EH (cell line): ENCODE data around the gene INO80C.
A peak's percentile ranks its signal among the peaks of the same experiment; 100 is the strongest.

Source experiments
- DNase-seq: peaks from one replicate; pipeline ENCODE4 v3.0.0-alpha.2; 2015; ENCODE audit warnings: low read depth

INO80C gene, protein sequence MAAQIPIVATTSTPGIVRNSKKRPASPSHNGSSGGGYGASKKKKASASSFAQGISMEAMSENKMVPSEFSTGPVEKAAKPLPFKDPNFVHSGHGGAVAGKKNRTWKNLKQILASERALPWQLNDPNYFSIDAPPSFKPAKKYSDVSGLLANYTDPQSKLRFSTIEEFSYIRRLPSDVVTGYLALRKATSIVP

GRCh38 chr18:35497370-35498197, at the start of gene INO80C:
INO80C (minus strand) TSS chr18:35497960; CDS start chr18:35497874, 86 bp downstream.
- DNase-seq, result peak; percentile 92

DNA sequence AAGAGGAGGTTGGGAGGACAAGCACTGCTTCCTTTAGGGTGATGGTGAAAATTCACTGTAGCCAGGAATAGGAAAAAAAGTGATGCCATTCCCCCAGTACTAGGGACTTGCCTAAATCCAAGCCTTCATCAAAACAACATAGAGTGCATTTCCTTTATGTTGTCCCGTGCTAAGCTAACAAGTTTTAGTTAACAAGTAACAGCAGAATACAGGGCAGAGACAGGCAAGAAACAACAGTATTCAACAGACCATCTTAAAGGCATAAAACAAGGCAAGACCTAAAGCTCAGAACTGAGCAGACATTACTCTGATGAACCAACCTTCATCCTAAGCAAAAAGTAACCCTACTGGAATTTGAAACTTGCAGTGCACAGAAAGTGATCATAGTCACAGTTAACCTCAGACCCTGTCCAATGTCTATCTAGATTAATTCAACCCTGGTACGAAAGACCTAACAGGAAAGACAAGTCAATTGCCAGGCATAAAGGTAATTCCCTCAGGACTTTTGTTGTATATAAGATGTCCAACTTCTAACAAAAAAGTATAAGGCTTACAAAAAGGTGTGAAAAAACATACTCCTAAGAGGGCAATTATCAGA, 49.3 kb upstream of the INO80C start:
- no peak for DNase-seq

GRCh38 chr18:35542356-35542755, 44.6 kb upstream of the INO80C start:
- DNase-seq, result no peak

GRCh38 chr18:35535297-35535696, 37.5 kb upstream of the INO80C start:
- DNase-seq, result no peak

- no peak for DNase-seq
These were observed 36.2 kb upstream of the INO80C start for GRCh38 chr18:35533916-35534405.

DNA sequence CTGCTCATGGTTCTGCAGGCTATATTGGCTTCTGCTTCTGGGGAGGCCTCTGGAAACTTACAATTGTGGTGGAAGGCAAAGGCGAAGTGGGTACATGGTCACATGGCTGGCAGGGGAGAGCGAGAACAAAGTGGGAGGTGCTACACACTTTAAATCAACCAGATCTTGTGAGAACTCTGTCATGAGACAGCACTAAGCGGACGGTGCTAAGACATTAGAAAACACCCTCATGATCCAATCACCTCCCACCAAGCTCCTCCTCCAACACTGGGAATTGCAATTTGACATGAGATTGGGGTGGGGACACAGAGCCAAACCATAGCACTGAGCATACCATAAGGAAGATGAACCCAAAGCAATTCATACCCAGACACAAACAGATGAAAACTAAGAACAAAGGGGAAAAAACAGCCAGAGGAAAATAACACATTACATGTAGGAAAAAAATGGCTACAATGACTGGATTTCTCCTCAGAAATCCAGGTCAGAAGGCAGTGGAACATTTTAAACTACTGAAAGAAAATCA, 31.1 kb upstream of the INO80C start:
- DNase-seq, result no peak

- DNase-seq, result no peak
These were observed 28.8 kb upstream of the INO80C start for GRCh38 chr18:35526495-35527059.

DNA sequence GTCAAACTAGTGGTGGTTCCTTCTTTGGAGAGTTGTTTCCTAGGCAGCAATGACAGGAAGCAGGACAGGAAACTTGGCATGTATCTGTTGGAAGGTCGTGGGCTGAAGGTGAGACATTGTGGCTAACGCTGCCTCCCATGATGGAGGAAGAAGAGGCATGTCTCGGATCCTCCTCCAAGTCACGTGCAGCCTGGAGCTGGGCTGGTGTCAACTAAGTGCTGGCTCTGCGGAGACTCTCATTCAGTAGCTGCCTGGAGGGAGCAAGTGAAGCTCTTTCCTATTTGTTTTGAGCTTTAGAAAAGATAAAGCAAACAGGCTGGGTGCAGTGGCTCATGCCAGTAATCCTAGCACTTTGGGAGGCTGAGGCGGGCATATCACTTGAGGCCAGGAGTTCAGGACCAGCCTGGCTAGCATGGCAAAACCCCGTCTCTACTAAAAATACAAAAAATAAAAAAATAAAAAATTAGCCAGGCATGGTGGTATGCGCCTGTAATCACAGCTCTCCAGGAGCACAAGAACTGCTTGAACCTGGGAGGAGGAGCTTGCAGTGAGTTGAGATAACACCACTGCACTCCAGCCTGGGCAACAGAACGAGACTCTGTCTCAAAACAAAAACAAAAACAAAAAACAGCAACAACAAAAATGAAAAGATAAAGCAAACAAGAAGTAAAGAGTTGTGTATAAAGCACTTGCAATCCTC, 28.2 kb upstream of the INO80C start:
- DNase-seq, result no peak

GRCh38 chr18:35524226-35524625, 26.5 kb upstream of the INO80C start:
- no peak for DNase-seq

DNA sequence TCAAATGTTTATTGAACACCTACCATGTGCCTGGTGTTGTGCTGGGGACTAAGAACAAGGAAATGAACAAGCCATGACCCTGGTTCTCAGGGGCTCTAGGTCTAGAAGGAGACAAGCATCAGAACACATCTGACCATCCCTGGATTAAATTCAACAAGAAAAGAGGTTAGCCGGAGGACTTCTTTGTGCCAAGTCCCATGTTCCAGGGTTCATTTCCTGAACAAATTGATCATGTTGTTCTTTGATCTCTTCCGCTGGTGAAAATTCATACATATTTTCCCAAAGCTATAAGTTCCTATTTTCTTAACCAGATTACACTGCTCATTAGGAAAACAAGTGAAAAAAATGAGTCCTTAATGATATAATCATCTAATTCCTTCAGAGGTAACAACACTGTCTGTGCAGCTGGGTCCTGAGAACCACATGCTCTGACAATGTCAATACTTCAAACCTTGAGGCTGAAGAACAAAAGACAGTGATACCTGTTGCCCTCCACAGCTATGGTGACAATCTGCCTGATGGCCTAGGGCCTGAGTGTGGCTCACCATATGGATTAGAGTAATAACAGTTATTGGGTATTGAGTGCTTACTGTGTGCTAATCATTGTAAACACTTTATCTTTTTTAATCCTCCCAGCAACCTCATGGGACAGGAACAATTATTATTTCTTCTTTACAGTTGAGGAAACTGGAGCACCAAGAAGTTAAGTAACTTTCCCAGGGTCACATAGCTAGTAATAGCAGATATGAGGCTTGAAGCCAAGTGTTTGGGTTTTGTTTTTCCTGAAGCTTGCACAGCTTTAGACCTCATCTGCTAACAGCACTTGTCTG, 24.6 kb upstream of the INO80C start:
- DNase-seq, result no peak

GRCh38 chr18:35521133-35521532, 23.4 kb upstream of the INO80C start:
- no peak for DNase-seq

DNA sequence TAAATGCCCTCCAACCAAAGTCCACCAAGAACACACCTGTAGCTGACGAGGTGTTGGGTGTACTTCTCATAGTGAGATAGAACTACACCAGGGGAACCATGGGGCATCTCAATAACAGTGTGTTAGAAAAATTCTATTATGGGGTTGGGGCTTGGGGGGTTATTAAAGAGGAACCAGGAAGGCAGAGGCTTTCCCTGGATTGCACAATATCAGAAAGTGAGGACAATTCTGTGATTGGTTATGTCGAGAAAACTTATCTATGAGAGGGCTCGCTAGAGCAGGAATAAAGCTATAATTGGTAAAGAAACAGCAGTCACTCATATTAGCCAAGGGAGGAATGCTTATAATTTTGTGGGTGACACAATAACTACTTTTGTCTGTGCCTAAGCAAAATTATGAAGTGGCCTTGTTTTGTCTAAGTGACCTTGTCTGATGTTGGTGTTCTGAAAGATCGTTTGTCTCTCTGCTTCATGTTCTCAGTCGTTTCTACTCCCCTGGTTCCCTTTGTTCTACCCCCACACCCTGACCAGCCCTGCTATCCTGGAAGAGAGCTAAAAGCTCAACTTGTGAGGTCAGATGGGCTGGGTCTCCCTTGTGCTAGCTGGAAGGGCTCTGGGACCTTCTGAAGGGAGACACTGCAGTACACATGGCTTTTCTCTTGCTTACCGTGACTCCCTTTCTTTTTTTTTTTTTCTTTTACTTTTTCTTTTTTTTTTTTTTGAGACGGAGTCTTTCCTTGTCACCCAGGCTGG, 21.6 kb upstream of the INO80C start:
- no peak for DNase-seq

GRCh38 chr18:35517715-35518114, 20.0 kb upstream of the INO80C start:
- DNase-seq, result no peak

- no peak for DNase-seq
These were observed 19.0 kb upstream of the INO80C start for GRCh38 chr18:35516789-35517188.

DNA sequence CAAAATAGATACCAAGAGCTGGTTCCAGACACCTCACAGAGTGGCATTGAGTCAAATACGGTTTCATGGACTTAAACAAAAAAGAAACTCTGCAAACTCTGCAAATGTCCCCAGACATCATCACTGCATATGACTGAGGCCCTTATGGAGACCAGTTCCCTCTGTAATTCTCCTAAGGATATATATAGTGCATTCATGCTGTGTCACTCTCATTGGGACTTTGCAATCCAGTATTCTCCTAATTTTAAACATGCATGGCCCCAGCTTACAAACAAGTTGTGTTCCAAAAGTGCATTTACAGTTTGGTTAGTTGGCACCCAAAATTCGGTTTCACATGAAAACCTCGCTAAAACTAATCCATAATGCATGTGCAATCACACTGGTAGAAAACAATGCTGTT, 18.6 kb upstream of the INO80C start:
- DNase-seq, result no peak

DNA sequence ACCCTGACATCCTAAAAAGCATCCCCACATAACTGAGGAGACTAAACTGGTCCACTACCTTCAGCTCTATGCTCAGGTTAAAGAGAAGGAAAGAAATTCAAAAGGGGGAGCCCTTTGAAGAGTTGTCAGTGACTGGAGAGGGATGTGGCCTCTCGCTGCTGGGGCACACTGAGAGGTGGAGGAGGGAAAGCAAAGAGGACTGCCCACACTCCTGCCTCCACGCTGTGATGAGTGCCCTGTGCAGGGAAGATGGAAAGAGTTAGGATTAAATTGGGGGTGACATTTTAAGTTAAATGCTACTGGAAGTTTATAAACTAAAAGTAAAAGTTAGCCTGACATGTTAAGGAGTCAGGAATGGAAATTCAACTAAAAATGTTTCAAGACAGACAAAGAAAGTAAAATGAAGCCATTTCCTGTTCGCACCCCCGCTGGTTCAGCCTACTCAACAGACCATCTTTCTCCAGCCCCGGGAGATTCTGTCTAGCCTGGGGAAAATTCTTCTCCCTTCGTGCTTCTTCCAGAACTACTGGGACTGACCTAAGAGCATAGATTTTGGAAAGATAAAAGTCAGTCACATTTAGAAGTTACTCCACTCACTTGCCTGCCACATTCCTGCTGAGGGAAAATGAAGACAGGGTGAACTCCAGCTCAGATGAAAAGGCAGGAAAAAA, 17.8 kb upstream of the INO80C start:
- peak; percentile 88 for DNase-seq

DNA sequence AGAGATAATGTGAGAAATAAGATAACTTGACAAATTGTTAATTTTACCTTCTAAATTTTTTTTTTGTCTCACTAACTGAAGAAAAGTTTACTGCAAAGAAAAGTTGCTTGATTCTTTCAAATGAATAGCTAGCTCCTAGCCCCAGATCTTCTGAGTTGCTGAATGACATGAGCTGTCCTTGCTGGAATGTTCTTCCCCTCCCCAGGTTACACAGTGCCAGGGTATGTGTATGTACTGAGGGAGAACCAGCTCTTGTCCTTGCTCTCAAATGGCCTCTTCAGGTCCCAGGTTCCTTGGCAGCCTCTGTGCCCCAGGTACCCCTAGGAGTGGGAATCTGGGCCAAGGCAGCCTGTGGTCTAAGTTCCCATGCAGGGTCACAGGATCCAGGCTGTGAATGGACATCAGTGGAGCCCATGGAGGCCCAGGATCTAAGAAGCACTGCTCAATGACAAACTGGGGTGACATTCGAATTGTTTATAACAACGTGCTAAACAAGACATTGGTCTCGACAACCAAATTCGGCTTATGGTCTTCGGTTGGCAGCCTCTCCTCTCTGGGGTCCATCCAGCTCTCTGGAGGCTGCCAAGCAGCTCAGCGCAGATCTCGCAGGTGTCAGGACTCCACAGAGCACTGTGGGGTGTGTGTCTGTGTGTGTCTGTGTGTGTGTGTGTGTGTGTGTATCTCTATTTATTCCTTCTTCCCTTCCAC, 17.1 kb upstream of the INO80C start:
- peak; percentile 60 for DNase-seq

GRCh38 chr18:35514283-35514682, 16.5 kb upstream of the INO80C start:
- no peak for DNase-seq
